Activated naive CD4-positive, alpha-beta T cell (primary cell): Measurements from ENCODE around the gene NUDT4B.
"Not testable (repeated sequence)": the region's sequence is repeated elsewhere in the genome, so short reads cannot be mapped to it uniquely, and the experiment has no call there.

Experiments
- DNase-seq, 4 experiments: peaks; one replicate each; lab custom pipeline; 2025; lab: John Stamatoyannopoulos, UW

Gene NUDT4B

DNA sequence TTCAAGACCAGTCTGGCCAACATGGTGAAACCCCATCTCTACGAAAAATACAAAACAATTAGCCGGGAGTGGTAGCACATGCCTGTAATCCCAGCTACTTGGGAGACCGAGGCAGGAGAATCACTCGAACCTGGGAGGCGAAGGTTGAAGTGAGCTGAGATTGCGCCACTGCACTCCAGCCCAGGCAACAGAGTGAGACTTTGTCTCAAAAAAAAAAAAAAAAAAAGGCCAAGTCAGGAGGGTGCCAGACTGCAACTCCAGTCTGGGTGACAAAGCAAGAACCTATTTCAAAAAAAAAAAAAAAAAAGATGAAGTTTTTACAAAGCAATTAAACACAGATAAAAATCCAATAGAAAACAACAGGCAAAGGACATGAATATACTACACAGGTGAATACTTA, 9.9 kb upstream of the NUDT4B start:
- not testable (repeated sequence) for DNase-seq

DNA sequence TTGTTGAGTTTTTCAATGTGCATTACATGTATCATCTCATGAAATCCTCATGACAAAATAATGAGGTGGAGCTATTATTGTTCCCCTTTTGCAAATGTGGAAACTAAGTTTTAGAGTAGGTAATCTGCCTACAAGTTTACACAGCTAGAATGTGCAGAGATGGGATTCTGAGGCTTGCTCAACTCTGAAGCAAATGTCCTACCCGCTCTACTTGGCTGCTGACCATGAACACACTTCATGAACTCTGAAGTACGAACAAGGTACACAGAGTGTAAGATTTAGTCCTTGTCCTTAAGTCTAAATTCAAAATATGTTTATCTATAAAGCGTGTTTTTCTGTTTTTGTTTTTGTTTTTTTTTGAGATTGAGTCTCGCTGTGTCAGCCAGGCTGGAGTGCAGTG, 5.4 kb upstream of the NUDT4B start:
- DNase-seq = not testable (repeated sequence)

DNA sequence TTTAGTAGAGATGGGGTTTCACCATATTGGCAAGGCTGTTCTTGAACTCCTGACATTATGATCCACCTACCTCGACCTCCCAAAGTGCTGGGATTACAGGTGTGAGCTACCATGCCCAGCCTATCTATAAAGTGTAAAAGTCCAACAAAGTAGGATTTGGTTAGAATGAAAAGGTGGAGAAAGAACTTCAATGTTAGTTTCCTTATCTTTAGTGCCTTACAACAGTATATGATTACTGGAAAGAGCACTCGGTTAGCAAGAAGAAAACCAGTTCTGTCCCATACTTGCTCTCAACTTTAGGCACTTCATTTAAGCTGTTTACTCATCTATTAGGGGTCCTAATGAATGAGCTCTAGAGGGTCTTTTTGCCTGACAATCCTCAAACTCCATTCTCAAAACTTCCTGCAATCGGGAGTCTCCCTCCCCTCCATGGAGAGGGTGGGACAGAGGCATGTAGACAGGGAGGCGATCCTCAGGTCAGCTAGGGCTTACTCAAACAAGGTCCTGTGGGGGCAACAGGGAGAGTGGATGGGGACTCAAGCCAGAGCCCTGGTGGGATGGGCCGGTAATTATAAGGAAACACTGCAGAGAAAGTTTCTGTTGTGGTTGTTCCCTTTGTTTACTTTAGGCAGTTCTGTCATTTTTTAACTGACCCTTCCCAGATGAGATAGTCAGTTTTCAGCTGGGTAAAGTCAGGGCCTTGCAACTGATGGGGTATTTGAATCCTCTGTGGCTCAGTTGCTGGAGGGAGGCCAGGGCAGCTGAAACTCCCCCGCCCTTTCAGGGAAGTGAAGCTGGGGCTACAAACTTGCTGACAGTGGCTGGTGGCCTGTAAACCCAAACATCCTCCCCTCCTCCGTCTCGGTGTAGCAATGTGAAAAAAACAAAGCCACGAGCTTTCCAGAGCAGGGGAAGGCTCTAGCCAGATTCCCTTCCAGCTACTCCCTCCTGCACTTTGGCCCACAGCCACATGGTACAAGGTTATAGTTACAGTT, 4.6 kb upstream of the NUDT4B start:
- DNase-seq = not testable (repeated sequence)

DNA sequence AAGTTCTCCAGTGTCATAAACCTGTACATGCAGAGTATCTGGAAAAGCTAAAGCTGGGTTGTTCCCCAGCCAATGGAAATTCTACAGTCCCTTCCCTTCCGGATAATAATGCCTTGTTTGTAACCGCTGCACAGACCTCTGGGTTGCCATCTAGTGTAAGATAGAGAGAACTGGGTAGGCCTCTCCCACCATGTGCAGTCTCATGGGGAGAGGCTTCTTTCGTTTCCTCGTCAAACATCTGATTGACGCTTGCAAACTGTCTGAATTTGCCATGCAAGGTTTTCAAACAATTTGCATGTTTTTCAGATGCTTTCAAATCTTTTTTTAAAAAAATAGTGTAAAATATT, 734 bp downstream of the NUDT4B start:
- DNase-seq = not testable (repeated sequence)

DNA sequence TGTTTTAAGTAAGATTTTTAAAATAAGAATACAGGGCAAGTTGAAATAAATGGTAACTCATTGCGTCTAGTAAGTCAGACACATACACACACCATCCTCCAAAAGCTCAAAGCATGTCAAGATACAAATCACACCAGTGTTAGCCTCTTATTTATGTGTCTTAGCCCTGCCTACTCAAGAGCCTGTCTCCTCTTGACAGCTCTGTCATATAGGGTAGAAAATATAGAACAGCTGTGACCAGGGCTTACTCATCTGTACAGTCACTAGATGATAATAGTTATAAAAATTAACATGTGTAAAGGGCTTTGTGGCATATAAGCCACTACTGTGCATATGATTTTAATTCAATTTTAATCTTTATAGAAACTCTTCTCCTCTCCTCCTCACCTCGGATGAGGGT, 7.7 kb downstream of the NUDT4B start:
- DNase-seq = not testable (repeated sequence)

DNA sequence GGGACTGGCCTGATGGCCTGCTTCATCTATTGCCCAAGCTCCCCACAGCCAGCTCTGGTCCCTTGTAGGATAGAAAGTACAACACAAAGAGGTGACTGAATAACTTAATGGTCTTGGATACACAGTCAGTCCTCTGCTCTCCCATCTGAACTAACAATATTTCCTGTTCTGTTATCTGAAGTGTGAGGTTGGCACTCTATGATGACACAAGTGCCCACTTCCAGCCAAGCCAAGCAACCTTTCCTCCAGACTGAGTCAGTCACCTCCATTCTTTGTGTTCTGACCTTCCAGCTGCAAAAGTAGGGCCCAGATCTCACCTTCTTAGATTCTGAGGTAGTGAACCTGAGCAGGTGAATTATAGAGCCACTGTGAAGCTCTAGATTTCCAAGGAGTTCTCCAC, 8.9 kb downstream of the NUDT4B start:
- DNase-seq = not testable (repeated sequence)

DNA sequence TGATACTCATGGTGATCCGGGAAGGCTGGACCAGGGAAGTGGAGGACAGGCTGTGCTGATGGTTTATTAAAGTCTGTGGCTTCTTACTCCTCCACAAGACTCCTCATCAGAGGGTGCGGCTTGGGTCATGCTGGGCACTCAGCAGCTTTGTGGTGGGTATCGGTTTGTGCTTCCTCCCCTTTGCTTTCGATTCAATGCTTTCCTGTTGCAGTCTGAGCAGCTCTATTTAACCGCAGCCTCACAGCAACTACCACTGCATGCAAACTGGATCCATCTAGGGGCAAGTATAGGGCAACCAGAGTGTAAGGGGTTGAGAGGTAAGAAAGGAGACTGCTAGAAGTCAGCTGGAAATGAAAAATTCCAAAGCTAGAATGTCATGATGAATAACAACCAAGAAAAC, 9.8 kb downstream of the NUDT4B start:
- DNase-seq = not testable (repeated sequence)

DNA sequence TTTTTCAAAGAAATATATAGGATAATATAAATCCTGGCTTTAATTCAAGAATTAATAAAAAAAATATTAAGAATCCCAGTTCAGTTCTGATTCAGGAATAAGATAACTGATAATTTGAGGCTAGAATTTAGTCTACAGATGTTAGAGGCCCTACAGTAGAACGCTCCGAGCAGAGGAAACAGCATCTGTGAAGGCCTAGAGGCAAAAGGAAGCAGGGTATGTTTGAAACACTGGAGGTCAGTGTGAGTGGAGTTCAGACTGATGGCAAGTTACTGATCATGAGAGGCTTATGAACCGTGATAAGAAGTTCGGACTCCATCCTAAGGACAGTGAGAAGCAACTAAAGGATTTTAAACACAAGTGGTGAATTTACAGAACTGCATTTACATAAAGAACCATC, 10.4 kb downstream of the NUDT4B start:
- not testable (repeated sequence) for DNase-seq

DNA sequence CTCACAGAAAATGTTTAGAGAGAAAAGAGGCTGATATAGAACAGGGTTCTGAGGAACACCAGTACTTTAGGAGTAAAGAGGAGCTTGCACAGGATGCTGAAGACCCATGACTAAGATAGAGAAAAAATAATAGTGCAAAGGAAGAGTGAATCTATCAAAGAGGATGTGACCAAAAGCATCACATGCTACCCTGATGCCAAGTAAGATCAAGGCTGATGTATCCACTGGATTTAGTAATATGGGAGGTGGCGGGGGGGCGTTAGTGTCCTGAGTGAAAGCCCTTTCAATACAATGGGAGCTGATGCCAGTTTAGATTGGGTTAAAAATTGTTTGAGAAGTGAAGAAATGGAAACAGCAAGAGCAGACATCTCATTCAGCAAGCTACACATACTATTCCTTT, 11.2 kb downstream of the NUDT4B start:
- not testable (repeated sequence) for DNase-seq

DNA sequence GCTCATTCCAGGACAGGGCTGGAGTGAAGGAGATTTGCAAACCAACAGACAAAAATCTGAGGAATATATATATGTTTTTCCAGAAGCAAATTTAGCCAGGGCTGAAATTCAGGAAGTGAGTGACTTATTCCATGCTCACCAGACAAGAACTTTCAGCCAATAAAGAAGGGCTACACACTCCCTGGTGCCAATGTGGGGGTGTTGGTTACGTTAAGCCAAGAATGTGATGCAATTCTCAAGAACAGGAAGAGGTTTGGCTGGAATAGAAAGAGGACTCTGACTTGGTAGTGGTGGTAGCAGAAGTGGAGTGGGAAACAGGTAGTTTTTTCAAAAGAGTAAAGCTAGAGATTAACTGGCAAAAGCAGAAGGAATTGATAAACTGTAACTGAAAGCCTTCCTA, 11.6 kb downstream of the NUDT4B start:
- not testable (repeated sequence) for DNase-seq

DNA sequence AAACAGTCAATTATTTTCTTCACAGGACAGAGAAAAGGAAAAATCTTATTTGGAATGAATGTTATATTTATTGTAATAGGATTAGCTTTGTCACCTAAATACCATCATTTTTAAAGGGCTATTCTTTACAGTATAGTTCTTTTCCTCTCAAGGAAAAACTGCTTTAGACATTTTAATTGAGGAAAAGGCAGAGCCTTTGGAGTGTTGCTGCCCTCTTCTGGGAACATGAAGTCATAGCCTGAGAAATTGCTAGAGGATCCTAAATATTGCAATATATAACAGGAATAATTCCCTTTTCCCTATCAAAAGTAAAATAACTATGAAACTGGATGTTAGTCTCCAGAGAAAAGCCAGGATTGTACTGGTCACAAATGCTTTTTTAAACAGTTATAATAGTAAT, 12.8 kb downstream of the NUDT4B start:
- not testable (repeated sequence) for DNase-seq

DNA sequence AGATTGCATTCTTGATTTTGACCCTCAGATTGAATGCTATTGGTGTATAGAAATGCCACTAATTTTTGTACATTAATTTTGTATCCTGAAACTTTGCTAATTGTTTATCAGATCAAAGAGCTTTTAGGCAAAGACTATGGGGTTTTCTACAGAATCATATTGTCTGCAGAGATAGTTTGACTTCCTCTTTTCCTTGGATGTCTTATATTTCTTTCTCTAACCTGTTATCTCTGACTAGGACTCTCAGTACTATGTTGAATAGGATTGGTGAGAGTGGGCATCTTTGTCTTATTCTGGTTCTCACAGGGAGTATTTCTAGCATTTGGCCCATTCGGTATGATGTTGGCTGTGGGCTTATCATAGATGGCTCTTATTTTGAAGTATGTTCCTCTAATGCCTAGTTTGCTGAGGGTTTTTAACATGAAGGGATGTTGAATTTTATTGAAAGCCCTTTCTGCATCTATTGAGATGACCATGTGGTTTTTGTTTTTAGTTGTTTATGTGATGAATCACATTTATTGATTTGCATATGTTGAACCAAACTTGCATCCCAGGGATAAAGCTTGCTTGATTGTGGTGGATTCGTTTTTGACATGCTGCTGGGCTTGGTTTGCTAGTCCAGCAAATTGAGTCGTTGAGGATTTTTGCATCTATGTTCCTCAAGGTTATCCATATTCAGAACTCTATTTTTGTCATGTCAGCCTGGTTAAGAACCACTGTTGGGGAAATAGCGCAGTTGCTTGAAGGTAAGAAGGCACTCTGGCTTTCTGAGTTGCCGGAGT, 16.9 kb downstream of the NUDT4B start:
- not testable (repeated sequence) for DNase-seq

DNA sequence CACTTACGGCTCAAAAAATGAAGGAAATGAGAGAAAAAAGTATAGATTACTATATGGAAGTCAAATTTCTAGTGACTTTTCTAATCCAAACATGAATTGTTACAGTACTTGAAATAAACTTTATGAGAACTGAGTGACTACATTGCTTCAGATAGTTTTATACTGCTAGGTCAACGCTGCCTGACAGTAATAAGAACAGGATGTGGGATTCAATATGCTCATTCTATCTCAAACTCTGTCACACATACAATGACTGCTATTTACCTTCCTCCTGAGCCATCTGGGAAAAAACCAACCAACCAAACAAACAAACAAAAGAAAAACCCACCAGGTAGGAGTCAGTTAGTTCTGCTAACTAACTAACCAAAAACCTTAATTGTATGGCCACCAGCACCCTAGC, 20.0 kb downstream of the NUDT4B start:
- DNase-seq = not testable (repeated sequence)

DNA sequence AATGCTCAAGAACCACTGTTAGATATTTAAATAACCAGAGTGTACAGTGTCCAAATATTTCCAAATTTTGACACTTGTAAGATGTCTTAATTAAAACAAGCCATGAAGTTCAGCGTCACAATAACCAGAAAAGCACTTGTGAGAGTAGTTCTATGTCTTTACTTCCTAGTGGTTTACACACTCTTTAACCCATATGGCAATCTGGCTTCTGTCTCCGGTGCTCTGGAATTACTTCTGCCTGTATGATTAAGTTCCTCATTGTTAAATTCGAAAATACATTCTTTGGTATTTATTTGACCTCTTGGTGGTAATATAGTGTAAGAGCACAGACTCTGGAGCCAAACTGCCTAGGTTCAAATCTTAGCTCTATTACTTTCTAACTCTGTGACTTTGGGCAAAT, 20.9 kb downstream of the NUDT4B start:
- not testable (repeated sequence) for DNase-seq

DNA sequence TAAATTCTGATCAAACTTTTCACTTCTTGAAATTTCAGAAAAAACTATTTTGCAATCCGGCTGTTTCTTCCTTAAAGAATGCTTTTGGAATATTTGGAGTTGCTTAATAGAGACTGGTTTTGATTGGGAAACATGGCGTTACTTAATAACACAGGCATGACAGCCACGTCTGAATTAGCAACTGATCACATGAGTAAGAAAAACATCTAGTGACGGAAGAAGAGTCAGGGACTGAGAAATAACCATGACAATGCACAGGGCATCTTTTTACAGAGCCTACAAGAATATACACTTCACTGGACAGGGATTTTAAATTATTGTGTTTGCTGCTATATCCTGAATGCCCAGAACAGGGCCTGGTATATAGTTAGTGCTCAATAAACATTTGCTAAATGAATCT, 25.1 kb downstream of the NUDT4B start:
- not testable (repeated sequence) for DNase-seq

DNA sequence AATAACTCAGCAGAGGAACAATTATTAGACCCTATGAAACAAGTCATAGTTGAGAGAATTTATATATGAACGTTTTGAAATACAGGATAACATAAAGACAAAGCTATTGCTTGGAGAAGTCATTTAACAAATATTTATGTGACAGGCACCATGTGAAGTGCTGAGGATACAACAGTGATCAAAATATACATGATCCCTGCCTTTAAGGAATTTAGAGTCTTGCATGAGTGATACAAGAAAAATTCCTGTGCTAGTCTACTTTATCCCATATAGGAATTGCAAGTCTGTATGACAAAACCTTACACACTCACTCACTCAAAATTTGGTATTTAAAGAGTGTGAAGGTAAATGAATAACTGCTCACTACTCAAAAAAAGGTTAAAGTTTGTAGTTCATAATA, 25.5 kb downstream of the NUDT4B start:
- not testable (repeated sequence) for DNase-seq

DNA sequence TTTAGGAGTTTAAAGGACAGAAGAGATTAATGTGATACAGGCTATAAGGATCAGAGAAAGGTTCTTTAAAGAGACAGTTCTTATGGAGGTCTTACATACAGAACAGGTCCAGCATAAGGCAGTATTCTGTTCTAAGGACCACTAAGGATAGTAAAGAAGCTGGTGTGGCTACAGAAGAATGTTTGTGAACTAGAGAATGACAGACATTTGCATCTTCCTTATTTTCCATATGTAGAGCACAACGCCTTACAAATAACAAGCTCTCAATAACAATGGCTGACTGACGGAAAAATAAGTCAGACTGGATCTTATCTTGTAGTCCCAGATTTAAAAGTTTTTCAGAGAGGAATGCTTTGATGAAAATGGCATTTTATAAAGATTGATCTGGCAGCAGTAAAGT, 26.7 kb downstream of the NUDT4B start:
- not testable (repeated sequence) for DNase-seq

DNA sequence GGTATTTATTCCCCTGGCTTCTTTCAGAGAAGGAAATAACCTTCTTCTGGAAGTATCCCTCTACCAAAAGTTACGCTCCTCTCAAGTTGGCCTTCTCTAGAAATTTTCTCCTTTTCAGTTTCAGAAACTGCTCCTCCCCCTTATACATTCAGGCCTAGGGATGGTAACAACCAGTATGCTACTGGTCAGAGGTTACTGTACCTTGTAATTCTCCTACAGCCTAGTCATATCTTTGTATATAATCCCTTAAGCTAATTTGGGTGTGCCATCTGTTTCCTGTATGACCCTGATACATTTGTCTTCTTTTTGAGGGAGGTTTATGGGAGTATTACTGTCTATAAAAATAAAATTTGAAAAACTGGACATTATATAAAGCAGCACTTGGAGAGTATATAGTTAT, 29.1 kb downstream of the NUDT4B start:
- not testable (repeated sequence) for DNase-seq

DNA sequence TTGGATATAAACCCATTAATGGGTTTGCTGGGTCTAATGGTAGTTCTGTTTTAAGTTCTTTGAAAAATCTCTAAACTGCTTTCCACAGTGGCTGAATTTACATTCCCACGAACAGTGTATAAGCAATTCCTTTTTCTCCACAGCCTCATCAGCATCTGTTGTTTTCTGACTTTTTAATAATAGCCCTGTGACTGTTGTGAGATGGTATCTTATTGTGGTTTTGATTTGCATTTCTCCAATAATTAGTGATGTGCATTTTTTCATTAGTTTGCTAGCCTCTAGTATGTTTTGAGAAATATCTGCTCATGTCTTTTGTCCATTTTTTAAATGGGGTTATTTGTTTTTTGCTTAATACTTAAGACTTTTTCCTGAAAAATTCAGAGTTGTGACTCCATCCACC, 31.8 kb downstream of the NUDT4B start:
- not testable (repeated sequence) for DNase-seq

DNA sequence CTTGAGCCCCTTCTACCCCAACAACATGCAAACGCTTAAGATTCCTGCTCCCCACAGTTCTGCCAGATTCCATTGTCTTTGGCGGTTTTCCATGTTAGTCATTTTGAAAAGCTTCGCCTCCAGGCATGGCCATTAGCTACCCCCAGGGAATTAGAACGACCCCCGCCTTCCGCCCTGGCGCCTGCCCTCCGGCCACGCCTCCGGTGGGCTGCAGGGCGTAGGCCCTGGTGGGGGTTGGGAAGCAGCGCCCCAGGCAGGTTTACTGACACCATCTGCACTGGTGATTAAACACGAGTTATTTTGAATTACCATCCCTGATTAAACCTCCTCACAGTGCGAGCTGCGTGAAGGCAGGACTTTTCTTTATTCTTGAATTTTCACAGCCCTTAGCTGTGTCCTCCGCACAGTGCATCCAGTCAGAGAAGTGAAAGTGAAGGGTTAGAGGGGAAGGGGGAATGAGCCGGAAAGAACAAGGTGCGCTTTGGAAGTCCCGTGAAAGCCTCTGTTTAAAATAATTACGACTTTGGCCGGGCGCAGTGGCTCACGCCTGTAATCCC, 43.0 kb downstream of the NUDT4B start:
- not testable (repeated sequence) for DNase-seq

DNA sequence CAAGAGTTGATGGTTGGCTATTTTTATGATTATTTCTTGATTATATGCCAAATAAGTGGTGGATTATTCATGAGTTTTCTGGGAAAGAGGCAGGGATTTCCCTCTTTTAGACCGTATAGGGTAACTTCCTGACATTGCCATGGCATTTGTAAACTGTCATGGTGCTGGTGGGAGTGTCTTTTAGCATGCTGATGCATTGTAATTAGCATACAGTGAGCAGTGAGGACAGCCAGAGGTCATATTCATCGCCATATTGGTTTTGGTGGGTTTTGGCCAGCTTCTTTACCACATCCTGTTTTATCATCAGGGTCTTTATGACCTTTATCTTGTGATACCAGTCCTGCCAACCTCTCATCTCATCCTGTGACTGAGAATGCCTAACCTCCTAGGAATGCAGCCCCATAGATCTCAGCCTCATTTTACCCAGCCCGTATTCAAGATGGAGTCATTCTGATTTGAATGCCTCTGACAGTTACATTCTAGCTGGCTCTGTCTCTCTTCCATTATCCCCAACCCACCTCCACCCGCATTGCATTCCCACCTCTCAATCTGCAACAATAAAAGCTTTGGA, 45.3 kb downstream of the NUDT4B start:
- not testable (repeated sequence) for DNase-seq
